ENCODE data around the gene MRPL55.

MRPL55 gene

GRCh38 chr1:228082918-228083870 is 25.9 kb downstream of the MRPL55 start:
- peak; percentile 60 for DNase-seq

- DNase-seq: peak; percentile 98
These were observed 26.7 kb downstream of the MRPL55 start, which contains the start of gene ARF1 for GRCh38 chr1:228082214-228082917. Gene ARF1, plus strand, starts transcription at chr1:228082708. Its CDS starts 14,407 bp downstream, at chr1:228097115.

- peak; percentile 59 for DNase-seq
These were observed 27.4 kb downstream of the MRPL55 start for GRCh38 chr1:228081578-228082213.

GRCh38 chr1:228081144-228081543 is 28.0 kb downstream of the MRPL55 start:
- no peak for DNase-seq

- no peak for DNase-seq
These were observed 29.4 kb downstream of the MRPL55 start for GRCh38 chr1:228079601-228080263.

- DNase-seq: no peak
These were observed 30.1 kb downstream of the MRPL55 start for GRCh38 chr1:228079013-228079412.

GRCh38 chr1:228077565-228078330 is 31.4 kb downstream of the MRPL55 start:
- DNase-seq: no peak

GRCh38 chr1:228076796-228077430 is 32.2 kb downstream of the MRPL55 start:
- DNase-seq: no peak

GRCh38 chr1:228075801-228076271 is 33.3 kb downstream of the MRPL55 start:
- no peak for DNase-seq

GRCh38 chr1:228074954-228075730 is 34.0 kb downstream of the MRPL55 start:
- DNase-seq: no peak

GRCh38 chr1:228073857-228074545 is 35.1 kb downstream of the MRPL55 start:
- DNase-seq: peak; percentile 68

GRCh38 chr1:228073061-228073856 is 35.8 kb downstream of the MRPL55 start:
- no peak for DNase-seq

- DNase-seq: no peak
These were observed 36.4 kb downstream of the MRPL55 start for GRCh38 chr1:228072658-228073043.

- DNase-seq: no peak
These were observed 37.1 kb downstream of the MRPL55 start for GRCh38 chr1:228071839-228072657.

GRCh38 chr1:228070851-228071250 is 38.2 kb downstream of the MRPL55 start:
- DNase-seq: no peak

GRCh38 chr1:228070173-228070572 is 38.9 kb downstream of the MRPL55 start:
- DNase-seq: no peak

- no peak for DNase-seq
These were observed 40.7 kb downstream of the MRPL55 start for GRCh38 chr1:228068359-228068758.
